CD4-positive, alpha-beta T cell (primary cell): Measurements from ENCODE around the gene SKIC8. TPM values are rescaled to one million over a fixed set of nuclear protein-coding genes. Genes with fewer than 3 reads are reported as not detected.

ENCODE experiments used
- ATAC-seq: fragments of 200-7000 bp; cut with Tn5 transposase; one replicate; pipeline ENCODE4 v1.10.0; 2022; ENCODE audit warnings: mild to moderate bottlenecking; ENCODE audit not compliant: poor library complexity
- CTCF ChIA-PET: fragments of 350-600 bp; sonication (Branson Sonifier 250); formaldehyde crosslinking; loops from one replicate; lab custom pipeline; 2021; ENCODE audit warnings: antibody characterized with exemption, inconsistent platforms; lab: Charles Lee
- POLR2A ChIA-PET: fragments of 350-600 bp; sonication (Branson Sonifier 250); formaldehyde crosslinking; loops from one replicate; lab custom pipeline; 2021; ENCODE audit warnings: antibody characterized with exemption, inconsistent platforms; lab: Charles Lee
- DNase-seq, 14 experiments: peaks; one replicate each; pipeline ENCODE4 v3.0.0-alpha.2; 2013 to 2020; ENCODE audit warnings: mixed read lengths in 2 of 14
- H3K27ac ChIP-seq, 2 donors: one replicate each; pipeline versions ENCODE4 v1.5.1 to v1.7.0; 2013; ENCODE audit warnings: low read length in 2 of 2, low read depth in 1 of 2, mild to moderate bottlenecking in 1 of 2
- H3K27me3 ChIP-seq, 2 experiments: 1 replicate in 1 of 2; 2 replicates in 1 of 2; pipeline versions ENCODE4 v1.6.1 to v1.7.0; 2013; ENCODE audit warnings: low read length in 2 of 2, control low read depth in 1 of 2, mild to moderate bottlenecking in 1 of 2, moderate library complexity in 1 of 2; ENCODE audit not compliant: insufficient read depth in 2 of 2, control insufficient read depth in 1 of 2
- H3K36me3 ChIP-seq: one replicate; pipeline ENCODE4 v1.6.1; 2013; ENCODE audit warnings: low read length, control low read depth; ENCODE audit not compliant: insufficient read depth
- H3K4me1 ChIP-seq: one replicate; pipeline ENCODE4 v1.6.1; 2013; ENCODE audit warnings: low read length, control low read depth; ENCODE audit not compliant: insufficient read depth
- H3K4me3 ChIP-seq: one replicate; pipeline ENCODE4 v1.5.1; 2013; ENCODE audit warnings: mild to moderate bottlenecking, low read length, moderate library complexity
- H3K9me3 ChIP-seq, 2 experiments: 1 replicate in 1 of 2; 2 replicates in 1 of 2; pipeline versions ENCODE4 v1.6.1 to v1.7.0; 2013; ENCODE audit warnings: low read length in 2 of 2, mild to moderate bottlenecking in 2 of 2, control low read depth in 1 of 2, moderate library complexity in 1 of 2; ENCODE audit not compliant: control insufficient read depth in 1 of 2, insufficient read depth in 1 of 2
- H3K27ac Mint-ChIP-seq: one replicate; pipeline ENCODE4 v1.8.0; 2020; ENCODE audit warnings: mixed read lengths
- H3K27me3 Mint-ChIP-seq: one replicate; pipeline ENCODE4 v1.8.0; 2021; ENCODE audit warnings: mixed read lengths
- H3K36me3 Mint-ChIP-seq: one replicate; pipeline ENCODE4 v1.8.0; 2021; ENCODE audit warnings: low read depth, mixed read lengths
- H3K4me1 Mint-ChIP-seq: one replicate; pipeline ENCODE4 v1.8.0; 2021; ENCODE audit warnings: low read depth, mixed read lengths
- H3K4me3 Mint-ChIP-seq: one replicate; pipeline ENCODE4 v1.8.0; 2020; ENCODE audit warnings: mild to moderate bottlenecking, mixed read lengths
- H3K9me3 Mint-ChIP-seq: one replicate; pipeline ENCODE4 v1.8.0; 2020; ENCODE audit warnings: mixed read lengths
- intact Hi-C, 2 experiments: fragments of 100-400 bp; cut with DNase I in 1 of 2; cut with micrococcal nuclease in 1 of 2; formaldehyde crosslinking; loops; one replicate each; pipeline versions ENCODE4 v1.15.1 to v1.9.0; 2023 to 2025; cut with DNase I, micrococcal nuclease
- total RNA-seq, 174 experiments: library from RNA in 2 of 174; stranded (reverse) in 2 of 174; gene quantifications; one replicate each; pipeline ENCODE4 v1.2.3 and lab custom pipeline; 2021 to 2026
- TF ChIP-seq, protein P1 (sequence below): fragments of 200-600 bp; IDR thresholded peaks from one replicate; pipeline ENCODE4 v1.8.0; 2022; ENCODE audit warnings: antibody characterized with exemption, mild to moderate bottlenecking

Gene SKIC8
- total RNA-seq, 2 experiments from 2014 or later: 13.3 to 16.7 TPM

DNA sequence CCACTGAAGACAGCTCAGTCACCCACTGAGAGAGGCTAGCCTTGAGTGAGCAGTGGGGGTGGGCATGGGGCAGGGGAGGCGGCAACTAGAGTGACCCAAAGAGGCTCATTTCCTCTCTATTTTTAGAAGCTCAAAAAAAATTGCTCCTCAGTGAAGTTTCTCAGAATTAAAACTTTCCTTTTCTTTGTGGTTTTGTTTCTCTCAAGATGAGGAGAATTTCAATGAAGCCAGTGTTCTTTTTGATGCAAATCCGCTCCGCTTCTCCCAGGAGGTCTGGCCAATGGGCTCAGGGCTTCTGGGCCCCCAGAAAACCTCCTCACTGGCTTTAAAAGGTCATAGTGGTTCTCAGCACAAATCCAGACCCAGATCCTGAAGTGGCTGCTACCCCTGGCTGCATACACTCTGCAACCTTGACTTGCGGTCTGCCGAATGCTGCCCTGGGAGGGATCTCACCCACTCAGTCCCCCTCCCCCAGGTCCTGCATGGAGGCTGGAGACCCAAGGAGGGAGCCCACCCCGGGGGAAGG is 64.8 kb downstream of the SKIC8 start, which contains the start of gene ACSBG1:
Gene ACSBG1 (minus strand): TSS at position 51 of the 526 bp plus-strand sequence. CDS start 64 bp downstream, outside the sequence.
- ATAC-seq: no peak
- H3K27me3 Mint-ChIP-seq: no peaks in the 10 kb centered on the region
- TF ChIP-seq, protein P1, sequence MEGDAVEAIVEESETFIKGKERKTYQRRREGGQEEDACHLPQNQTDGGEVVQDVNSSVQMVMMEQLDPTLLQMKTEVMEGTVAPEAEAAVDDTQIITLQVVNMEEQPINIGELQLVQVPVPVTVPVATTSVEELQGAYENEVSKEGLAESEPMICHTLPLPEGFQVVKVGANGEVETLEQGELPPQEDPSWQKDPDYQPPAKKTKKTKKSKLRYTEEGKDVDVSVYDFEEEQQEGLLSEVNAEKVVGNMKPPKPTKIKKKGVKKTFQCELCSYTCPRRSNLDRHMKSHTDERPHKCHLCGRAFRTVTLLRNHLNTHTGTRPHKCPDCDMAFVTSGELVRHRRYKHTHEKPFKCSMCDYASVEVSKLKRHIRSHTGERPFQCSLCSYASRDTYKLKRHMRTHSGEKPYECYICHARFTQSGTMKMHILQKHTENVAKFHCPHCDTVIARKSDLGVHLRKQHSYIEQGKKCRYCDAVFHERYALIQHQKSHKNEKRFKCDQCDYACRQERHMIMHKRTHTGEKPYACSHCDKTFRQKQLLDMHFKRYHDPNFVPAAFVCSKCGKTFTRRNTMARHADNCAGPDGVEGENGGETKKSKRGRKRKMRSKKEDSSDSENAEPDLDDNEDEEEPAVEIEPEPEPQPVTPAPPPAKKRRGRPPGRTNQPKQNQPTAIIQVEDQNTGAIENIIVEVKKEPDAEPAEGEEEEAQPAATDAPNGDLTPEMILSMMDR: no peak
- ChIA-PET POLR2A (no interaction called here), CTCF (no interaction called here)
- no peaks in the 10 kb centered on the region for H3K4me1 Mint-ChIP-seq
- Histone ChIP-seq H3K27me3 (peaks cover 0 to 2% of the 10 kb centered on the region in 2 experiments), H3K4me1 (no peaks in the 10 kb centered on the region), H3K4me3 (no peak within 1 kb of the TSS), H3K9me3 (no peaks in the 10 kb centered on the region), H3K27ac (no peak within 1 kb of the TSS), H3K36me3 (no peaks in the 10 kb centered on the region)
- no peak within 1 kb of the TSS for H3K27ac Mint-ChIP-seq
- H3K4me3 Mint-ChIP-seq: no peak within 1 kb of the TSS
- no peaks in the 10 kb centered on the region for H3K36me3 Mint-ChIP-seq
- DNase-seq: no peak
- intact Hi-C loops: no loop called here
- no peaks in the 10 kb centered on the region for H3K9me3 Mint-ChIP-seq

DNA sequence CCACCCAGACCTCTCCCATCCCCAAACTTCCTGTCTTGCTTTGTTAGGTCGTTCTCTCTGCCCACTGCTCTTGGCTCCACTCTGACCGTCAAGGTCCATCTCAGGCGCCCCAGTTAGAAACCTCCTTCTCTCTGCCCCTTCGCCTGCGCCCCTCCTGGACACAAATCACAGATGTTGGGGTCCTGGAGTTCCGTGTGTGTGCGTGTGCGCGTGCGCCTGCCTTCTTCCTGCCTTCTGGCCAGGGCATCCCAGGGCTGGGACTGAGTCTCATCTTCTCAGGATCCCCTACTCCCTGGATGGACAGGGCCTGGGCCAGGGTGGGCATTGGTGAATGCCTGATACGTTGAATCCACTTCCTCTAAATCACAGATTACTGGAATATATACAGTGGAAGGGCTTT is 65.9 kb downstream of the SKIC8 start:
- intact Hi-C loops: no loop called here
- no peaks in the 10 kb centered on the region for H3K9me3 Mint-ChIP-seq
- TF ChIP-seq, protein P1: no peak
- Histone ChIP-seq H3K4me3 (no peak overlapping the region), H3K27ac (no peak overlapping the region), H3K9me3 (no peaks in the 10 kb centered on the region), H3K36me3 (no peaks in the 10 kb centered on the region), H3K27me3 (peaks cover 0 to 2% of the 10 kb centered on the region in 2 experiments), H3K4me1 (no peaks in the 10 kb centered on the region)
- ChIA-PET CTCF (no interaction called here), POLR2A (no interaction called here)
- no peaks in the 10 kb centered on the region for H3K4me1 Mint-ChIP-seq
- H3K36me3 Mint-ChIP-seq: no peaks in the 10 kb centered on the region
- no peak for ATAC-seq
- H3K27ac Mint-ChIP-seq: no peak overlapping the region
- DNase-seq: no peak
- no peak overlapping the region for H3K4me3 Mint-ChIP-seq
- no peaks in the 10 kb centered on the region for H3K27me3 Mint-ChIP-seq

Other genes starting within 250 kb of the SKIC8 start
- gene TBC1D2B, start 221.9 kb downstream of the SKIC8 start, total RNA-seq: 10 to 100 TPM; 89.3 to 97.6 TPM
- not detected for gene SH2D7, start 207.0 kb downstream of the SKIC8 start, total RNA-seq
- gene CIB2, start 168.2 kb downstream of the SKIC8 start, total RNA-seq: 1 to 10 TPM in 1 of 2 experiments, under 1 TPM in 1; 0.82 to 1.7 TPM
- gene IDH3A, start 150.2 kb downstream of the SKIC8 start, total RNA-seq: 10 to 100 TPM; 47.5 to 47.6 TPM
- under 1 TPM; 0.05 to 0.22 TPM for gene ACSBG1, start 65.0 kb downstream of the SKIC8 start, total RNA-seq
- gene DNAJA4, start 35.0 kb downstream of the SKIC8 start, total RNA-seq: 10 to 100 TPM; 47.0 to 48.5 TPM
- not detected for gene CRABP1, start 40.7 kb upstream of the SKIC8 start, total RNA-seq
- 10 to 100 TPM; 84.3 to 89.0 TPM for gene IREB2, start 138.6 kb upstream of the SKIC8 start, total RNA-seq
- gene HYKK, start 208.0 kb upstream of the SKIC8 start, total RNA-seq: 1 to 10 TPM; 1.8 to 2.3 TPM
- 10 to 100 TPM; 65.5 to 66.4 TPM for gene PSMA4, start 240.8 kb upstream of the SKIC8 start, total RNA-seq